Measurements from ENCODE around the gene CDC20.
A peak's percentile ranks its signal among the peaks of the same experiment; 100 is the strongest.

The CDC20 gene

DNA sequence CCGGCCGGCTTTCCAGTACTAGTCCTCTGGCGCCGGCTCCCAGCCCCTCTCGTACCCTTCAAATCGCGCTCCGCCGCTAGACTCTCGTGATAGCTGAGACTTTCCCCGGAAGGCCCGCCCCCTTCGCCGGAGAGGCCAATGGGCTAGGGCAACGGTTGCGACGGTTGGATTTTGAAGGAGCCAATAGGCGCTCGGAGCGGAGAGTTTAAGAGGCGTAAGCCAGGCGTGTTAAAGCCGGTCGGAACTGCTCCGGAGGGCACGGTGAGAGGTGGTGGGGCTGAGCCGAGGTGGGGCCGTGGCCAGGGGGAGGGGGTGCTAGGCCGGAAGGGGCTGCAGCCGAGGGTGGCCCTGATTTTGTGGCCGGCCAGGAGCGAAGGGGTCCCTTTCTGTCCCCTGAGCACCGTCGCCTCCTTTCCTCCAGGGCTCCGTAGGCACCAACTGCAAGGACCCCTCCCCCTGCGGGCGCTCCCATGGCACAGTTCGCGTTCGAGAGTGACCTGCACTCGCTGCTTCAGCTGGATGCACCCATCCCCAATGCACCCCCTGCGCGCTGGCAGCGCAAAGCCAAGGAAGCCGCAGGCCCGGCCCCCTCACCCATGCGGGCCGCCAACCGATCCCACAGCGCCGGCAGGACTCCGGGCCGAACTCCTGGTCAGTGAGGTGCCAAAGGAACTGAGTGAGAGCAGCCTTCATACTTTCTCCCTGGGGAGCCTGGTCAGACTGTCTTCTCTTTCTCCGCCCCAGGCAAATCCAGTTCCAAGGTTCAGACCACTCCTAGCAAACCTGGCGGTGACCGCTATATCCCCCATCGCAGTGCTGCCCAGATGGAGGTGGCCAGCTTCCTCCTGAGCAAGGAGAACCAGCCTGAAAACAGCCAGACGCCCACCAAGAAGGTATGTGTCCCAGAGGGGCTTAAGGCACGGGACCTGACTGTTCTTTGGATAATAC is at the start of gene CDC20:
CDC20 (plus strand) TSS at position 236 of the 948 bp plus-strand sequence; CDS start at position 471, 235 bp downstream.
- peak; percentile 93 for DNase-seq (ENCODE audit: low read depth)

DNA sequence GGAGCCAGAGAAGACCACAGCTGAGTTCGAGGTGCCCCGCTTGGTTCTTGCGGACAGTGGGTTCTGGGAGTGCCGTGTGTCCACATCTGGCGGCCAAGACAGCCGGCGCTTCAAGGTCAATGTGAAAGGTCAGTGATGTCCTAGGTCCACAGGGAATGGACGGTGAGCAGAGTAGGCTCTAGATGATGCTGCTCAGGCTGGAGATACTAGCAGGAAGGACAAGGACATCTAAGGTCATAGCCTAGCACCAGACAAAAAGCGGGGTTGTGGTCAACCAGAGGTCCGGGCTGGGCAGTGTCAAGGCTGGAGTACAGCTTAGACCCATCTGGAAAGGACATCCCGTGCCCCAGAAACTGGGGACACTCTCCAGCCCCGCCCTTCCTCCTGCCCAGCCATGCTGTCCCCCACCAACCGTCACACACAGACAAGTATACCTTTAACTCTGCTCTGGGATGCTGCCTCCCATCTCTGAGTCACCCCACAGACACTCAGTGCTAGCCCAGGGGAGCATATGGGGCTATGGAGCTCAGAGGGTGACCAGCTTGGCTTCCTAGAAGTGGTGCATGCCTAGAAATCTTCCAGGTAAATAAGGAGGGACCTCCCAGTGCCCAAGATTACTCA is 49.3 kb upstream of the CDC20 start:
- no peak for DNase-seq (ENCODE audit: low read depth)

DNA sequence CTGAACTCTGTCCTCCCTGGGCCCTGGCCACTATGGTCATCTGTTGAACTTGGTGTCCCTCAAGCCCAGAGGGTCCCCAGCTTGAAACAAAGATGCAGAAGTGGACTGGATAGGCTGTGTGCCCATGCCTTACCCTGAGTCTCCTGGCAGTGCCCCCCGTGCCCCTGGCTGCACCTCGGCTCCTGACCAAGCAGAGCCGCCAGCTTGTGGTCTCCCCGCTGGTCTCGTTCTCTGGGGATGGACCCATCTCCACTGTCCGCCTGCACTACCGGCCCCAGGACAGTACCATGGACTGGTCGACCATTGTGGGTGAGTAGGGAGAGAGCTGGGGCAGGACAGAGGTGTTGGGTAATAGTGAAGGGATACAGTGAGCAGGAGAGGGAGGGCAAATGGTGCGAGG is 47.3 kb upstream of the CDC20 start:
- DNase-seq (ENCODE audit: low read depth), result no peak

DNA sequence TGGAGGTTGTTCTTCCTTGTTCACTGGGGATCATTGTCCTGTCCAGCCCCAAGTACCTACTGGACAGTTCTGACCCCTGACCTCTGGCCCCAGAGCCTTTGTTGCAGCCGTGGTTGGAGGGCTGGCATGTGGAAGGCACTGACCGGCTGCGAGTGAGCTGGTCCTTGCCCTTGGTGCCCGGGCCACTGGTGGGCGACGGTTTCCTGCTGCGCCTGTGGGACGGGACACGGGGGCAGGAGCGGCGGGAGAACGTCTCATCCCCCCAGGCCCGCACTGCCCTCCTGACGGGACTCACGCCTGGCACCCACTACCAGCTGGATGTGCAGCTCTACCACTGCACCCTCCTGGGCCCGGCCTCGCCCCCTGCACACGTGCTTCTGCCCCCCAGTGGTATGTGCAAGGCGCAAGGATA is 46.6 kb upstream of the CDC20 start:
- no peak for DNase-seq (ENCODE audit: low read depth)

DNA sequence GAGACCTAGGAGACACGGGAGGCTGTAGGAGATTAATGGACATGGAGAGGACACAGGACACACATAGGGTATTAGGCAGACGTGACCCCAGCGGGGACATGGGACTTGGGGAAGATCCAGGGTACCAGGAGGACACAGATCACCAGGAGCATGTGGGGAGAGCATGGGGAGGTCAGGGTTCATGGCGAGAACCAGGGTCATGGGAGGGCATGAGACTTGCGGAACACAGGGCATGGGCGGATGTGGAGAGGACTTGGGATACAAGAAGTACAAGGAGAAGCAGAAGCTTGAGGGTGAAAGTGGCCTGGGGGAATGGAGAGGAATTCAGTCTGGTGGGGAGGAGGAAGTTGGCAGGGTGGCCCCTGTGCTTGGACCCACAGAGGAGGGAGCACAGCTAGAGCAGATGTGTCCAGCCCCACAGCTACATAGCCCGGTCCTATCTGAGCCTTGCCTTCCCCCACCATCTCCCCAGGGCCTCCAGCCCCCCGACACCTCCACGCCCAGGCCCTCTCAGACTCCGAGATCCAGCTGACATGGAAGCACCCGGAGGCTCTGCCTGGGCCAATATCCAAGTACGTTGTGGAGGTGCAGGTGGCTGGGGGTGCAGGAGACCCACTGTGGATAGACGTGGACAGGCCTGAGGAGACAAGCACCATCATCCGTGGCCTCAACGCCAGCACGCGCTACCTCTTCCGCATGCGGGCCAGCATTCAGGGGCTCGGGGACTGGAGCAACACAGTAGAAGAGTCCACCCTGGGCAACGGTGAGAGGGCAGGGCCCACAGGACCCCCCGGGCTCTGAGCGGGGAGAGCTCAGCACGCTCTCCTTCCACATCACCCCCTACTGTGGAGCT is 45.9 kb upstream of the CDC20 start:
- no peak for DNase-seq (ENCODE audit: low read depth)

DNA sequence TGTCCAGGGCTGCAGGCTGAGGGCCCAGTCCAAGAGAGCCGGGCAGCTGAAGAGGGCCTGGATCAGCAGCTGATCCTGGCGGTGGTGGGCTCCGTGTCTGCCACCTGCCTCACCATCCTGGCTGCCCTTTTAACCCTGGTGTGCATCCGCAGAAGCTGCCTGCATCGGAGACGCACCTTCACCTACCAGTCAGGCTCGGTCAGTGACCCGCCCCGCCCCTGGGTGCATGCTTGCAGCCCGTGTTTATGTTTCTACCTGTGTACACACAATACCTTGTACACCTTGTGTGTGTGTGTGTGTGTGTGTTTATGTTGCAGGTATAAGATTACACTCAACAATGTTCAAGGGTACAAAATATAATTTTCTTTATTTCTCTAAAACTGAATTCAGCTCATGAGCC is 45.0 kb upstream of the CDC20 start:
- DNase-seq (ENCODE audit: low read depth), result no peak

DNA sequence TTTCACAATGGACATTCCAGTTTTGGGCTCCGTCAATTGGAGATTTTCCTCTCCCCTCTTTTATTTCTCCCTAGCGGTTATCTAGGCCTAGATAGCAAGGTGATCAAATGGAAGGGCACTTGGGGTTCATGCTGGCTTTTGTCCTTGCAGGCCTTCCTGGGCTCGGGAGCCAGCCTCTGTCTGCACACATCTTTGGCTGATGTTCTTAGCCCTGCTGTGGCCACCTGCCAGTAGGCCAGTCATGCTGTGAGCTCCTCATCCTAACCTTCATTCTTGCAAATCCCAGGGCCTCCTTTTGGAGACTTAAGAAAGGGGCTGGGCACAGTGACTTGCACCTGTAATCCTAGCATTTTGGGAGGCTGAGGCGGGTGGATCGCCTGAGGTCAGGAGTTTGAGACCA is 44.5 kb upstream of the CDC20 start:
- DNase-seq (ENCODE audit: low read depth), result no peak

DNA sequence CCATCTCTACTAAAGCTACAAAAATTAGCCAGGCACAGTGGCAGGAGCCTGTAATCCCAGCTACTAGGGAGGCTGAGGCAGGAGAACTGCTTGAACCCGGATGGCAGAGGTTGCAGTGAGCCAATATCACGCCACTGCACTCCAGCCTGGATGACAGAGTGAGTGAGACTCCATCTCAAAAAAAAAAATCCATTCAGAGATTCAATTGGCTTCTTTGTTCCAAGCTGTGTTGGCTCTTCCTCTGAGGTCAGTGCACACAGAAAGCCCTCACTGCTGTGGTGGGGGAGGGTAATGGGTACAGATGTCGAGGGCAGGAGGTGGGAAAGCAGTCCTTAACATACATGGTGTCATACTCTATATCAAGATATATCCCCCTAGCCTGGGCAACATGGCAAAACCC is 43.3 kb upstream of the CDC20 start:
- DNase-seq (ENCODE audit: low read depth), result no peak

DNA sequence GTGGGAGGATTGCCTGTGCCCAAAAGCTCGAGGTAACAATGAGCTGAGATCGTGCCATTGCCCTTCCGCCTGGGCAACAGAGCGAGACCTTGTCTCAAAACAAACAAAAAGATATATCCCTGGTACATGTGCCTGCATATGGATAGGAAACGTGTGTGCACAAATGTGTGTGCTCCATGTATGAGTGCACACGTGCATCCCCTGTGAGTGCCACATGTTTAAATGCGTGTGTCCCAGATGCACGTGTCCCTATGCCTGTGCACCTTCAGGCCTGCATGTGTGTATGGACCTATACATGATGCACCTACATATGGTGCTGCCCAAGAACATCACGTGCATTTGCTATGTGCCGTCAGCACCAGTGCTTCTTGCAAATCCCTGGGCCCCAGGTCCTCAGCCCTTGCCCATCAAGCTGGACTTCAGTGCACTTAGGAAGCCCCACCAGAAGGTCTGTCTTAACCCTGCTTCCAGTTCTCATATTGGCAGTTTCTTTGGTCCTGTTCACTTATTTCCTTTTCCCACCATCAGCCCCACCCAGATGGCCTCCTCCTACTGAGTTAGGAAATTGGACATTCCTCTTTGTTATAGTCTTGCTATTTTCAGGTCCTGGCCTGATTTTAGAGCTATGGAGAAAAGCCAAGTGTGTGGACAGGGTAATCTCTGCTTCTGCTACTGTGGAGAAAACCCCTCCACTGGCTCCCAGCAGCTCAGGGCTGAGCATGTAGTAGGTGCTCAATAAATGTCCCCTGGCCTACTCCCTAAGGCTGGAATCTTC is 42.6 kb upstream of the CDC20 start:
- DNase-seq (ENCODE audit: low read depth), result no peak

DNA sequence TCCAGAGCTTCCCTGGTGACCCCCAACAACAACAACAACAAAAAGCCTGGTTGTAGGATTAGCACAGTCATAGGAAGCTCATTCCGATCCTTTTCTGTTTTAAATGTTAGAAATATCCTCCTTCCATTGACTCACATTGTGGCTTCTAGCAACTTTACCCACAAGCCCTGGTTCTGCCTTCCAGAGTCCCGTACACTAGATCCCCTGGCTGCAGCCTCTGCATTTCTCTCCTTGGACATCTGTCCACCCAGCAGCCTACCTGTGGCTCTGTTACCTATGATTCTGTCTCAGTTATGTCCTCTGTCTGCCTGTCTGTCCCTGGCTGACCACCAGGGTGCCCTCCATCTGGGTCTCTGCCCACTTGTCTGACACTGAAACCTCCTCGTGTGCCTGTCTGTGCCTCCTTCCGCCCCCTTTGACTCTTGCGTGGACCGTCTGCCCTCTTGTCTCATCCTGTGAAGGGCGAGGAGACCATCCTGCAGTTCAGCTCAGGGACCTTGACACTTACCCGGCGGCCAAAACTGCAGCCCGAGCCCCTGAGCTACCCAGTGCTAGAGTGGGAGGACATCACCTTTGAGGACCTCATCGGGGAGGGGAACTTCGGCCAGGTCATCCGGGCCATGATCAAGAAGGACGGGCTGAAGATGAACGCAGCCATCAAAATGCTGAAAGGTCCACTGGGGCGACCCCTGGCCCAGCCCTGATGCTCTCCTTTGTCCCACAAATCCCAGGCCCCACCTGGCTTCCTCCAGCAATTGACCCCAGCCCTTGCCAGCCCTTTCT is 41.9 kb upstream of the CDC20 start:
- DNase-seq (ENCODE audit: low read depth), result no peak

DNA sequence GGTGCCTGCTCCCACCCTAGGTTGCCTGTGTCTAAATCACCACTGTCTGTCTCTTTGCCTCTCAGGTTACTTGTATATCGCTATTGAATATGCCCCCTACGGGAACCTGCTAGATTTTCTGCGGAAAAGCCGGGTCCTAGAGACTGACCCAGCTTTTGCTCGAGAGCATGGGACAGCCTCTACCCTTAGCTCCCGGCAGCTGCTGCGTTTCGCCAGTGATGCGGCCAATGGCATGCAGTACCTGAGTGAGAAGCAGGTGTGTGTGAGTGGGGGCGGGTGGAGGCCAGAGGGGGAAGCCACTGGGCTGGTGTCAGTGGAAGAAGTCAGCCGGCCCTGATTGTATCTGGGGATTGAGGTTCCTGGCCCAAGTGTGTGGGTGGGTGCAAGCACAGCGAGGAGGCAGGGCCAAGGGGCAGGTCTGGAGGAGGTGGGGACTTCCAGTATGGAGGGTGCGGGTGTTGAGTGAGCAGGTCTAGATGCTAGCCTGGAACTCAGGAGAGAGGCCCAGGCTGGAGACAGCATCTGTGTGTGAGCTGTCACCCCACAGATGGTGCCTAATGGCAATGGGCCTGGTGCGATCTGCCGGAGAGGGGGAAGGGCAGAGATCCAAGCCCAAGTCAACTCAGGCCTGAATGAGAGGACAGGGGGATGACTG is 40.8 kb upstream of the CDC20 start:
- DNase-seq (ENCODE audit: low read depth), result no peak

DNA sequence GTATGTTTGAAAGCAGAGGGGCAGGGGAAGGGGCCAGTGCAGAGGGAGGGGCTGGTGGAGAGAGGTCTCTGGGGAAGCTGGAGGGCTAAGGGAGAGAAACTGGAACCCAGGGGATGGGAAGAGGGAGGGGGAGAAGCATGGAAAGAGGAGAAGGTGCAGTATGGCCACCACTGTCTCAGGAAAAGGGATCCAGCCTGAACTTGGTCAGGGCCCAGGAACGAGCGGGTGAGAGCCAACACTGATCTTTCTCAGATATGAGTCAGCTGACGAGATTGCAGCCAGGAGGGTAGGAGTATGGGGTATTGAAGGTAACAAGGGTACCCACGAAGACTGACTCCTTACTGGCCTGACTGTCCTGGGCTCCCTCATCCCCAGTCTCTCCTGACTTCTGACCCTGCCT is 40.0 kb upstream of the CDC20 start:
- DNase-seq (ENCODE audit: low read depth), result no peak

DNA sequence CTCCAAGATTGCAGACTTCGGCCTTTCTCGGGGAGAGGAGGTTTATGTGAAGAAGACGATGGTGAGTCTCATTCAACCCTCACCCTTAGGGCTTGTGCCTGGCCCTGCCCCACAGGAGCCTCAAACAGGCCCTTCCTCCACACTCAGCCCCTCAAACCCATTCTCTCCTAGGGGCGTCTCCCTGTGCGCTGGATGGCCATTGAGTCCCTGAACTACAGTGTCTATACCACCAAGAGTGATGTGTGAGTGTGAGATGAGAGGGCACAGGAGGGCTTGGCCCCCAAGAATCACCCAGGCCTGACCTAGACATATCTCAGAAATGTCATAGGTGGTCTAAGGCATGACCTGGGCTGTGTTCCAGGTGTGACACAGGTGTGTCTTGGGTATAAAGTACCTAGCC is 39.5 kb upstream of the CDC20 start:
- DNase-seq (ENCODE audit: low read depth), result no peak

DNA sequence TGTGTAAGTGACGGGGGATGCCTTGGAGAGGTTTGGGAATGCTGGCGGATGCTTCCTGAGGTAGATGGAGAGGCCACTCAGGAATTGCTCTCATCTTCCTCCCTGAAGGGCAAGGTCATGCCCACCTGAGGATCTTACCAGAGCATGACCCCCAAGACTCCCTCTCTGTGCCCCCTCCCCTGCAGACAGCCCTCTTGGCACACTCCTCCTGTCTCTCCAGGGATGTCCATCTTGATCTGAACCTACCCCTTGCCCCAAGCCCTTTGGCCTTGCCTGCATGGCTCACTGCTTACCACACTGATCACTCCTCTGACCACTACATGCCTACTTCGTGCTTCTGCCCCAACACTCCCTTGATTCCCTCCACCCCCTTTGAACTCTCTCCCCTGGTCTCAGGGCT is 39.0 kb upstream of the CDC20 start:
- no peak for DNase-seq (ENCODE audit: low read depth)

DNA sequence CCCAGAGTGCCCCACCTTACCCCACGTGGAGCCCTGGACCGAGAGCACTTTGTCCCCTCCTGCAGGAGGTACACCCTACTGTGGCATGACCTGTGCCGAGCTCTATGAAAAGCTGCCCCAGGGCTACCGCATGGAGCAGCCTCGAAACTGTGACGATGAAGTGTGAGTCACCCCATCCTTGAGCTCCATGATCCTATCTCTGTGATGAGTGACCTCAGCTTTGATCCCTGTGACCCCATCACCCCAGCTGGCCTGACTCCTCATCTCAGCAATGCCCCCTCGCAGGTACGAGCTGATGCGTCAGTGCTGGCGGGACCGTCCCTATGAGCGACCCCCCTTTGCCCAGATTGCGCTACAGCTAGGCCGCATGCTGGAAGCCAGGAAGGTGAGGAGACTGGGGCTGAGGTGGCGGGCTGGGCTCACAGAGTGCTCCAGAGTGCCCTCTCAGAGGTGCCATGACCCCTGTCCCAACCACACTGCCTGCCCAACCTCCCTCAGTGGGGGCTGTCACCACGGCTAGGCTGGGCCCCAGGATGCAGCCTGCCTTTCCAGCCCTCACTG is 37.4 kb upstream of the CDC20 start:
- no peak for DNase-seq (ENCODE audit: low read depth)

DNA sequence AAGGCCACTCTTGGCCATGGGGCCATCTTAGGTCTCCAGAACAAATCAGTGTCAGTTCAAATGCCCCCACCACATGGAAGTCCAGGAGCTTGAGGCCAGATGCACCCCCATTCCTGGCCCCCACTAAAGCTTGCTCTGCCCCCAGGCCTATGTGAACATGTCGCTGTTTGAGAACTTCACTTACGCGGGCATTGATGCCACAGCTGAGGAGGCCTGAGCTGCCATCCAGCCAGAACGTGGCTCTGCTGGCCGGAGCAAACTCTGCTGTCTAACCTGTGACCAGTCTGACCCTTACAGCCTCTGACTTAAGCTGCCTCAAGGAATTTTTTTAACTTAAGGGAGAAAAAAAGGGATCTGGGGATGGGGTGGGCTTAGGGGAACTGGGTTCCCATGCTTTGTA is 36.3 kb upstream of the CDC20 start:
- no peak for DNase-seq (ENCODE audit: low read depth)

DNA sequence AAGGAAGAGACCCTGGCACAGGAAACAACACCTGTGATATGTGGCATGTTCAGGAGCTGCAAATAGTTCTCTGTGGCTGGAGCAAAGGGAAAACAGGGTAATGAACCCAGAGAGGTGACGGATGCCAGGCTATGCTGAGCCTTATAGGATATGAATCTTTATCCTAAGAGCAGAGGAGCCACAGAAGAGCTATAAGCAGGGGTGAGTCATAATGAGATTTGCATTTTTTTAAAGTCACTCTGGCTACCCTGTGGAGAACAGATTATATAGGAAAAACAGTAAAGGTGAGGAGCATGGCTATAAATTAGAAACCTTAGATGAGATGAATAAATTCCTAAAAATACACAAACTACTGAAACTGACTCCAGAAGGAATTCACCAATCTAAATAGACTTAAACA is 34.0 kb upstream of the CDC20 start:
- no peak for DNase-seq (ENCODE audit: low read depth)

DNA sequence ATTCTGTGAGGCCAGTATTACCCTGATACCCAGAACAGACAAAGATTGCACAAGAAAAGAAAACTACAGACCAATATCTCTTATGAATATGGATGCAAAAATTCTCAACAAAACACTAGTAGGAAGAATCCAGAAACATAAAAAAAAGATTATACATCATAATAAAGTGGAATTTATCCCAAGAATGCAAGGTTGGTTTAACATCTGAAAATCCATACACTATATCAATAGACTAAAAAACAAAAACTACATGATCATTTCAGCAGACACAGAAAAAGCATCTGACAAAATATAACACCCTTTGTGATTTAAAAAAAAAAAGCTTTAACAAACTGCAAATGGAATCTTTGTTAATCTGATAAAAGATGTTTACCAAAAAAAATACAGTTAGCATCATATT is 33.4 kb upstream of the CDC20 start:
- DNase-seq (ENCODE audit: low read depth), result no peak

DNA sequence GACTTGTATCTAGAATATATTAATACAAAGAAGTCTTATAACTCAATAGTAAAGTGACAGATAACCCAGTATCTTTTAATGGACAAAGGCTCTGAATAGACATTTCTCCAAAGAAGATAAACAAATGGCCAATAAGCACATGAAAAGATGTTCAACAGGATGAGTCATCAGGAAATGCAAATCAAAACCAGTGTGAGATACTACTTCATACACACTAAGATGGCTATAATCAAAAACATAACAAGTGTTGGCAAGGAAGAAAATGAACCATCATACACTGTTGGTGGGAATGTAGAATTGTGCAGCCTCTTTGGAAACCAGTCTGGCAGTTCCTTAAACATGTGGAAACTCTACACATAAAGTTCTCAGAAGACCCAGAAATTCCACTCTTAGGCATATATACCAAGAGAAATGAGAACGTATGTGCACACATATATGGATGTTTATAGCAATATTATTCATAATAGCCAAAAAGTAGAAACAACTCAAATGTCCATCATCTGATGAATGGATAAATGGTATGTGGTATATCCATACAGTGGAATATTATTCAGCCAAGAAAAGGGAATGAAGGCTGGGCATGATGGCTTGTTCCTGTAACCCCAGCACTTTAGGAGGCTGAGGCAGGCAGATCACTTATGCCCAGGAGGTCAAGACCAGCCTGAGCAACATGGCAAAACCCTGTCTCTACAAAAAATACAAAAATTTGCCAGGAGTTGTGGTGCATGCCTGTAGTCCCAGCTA is 31.1 kb upstream of the CDC20 start:
- no peak for DNase-seq (ENCODE audit: low read depth)

Data from stromal cell of bone marrow (primary cell).